Activated T-cell treated with anti-CD3 and anti-CD28 coated beads, Interleukin-2, amount 50 U/mL, for 4 hours (primary cell): ENCODE results near the gene RTTN. TPM values are rescaled to one million over a fixed set of nuclear protein-coding genes. Genes with fewer than 3 reads are reported as not detected.
"Not testable (repeated sequence)": the region's sequence is repeated elsewhere in the genome, so short reads cannot be mapped to it uniquely, and the experiment has no call there.

Experiments
- ATAC-seq, 2 donors: fragments of 200-7000 bp; cut with Tn5 transposase; one replicate each; pipeline ENCODE4 v1.10.0; 2021
- DNase-seq: peaks from one replicate; pipeline ENCODE4 v3.0.0-alpha.2; 2020
- H3K27me3 Mint-ChIP-seq: one replicate; pipeline ENCODE4 v1.8.0; 2021; ENCODE audit warnings: low read depth, mixed read lengths
- H3K36me3 Mint-ChIP-seq: one replicate; pipeline ENCODE4 v1.8.0; 2022; ENCODE audit warnings: mixed read lengths; ENCODE audit not compliant: insufficient read depth
- H3K4me1 Mint-ChIP-seq: one replicate; pipeline ENCODE4 v1.8.0; 2021; ENCODE audit warnings: low read depth, mixed read lengths
- H3K4me3 Mint-ChIP-seq: one replicate; pipeline ENCODE4 v1.8.0; 2021; ENCODE audit warnings: mild to moderate bottlenecking, moderate library complexity, mixed read lengths
- H3K9me3 Mint-ChIP-seq: one replicate; pipeline ENCODE4 v1.8.0; 2021; ENCODE audit warnings: mixed read lengths
- total RNA-seq, 3 donors: library from RNA; stranded (reverse); gene quantifications; one replicate each; pipeline ENCODE4 v1.2.1, GENCODE V29; 2021

The RTTN gene
- total RNA-seq, 3 donors from 2014 or later = 15.1 to 15.6 (median 15.2) TPM

DNA sequence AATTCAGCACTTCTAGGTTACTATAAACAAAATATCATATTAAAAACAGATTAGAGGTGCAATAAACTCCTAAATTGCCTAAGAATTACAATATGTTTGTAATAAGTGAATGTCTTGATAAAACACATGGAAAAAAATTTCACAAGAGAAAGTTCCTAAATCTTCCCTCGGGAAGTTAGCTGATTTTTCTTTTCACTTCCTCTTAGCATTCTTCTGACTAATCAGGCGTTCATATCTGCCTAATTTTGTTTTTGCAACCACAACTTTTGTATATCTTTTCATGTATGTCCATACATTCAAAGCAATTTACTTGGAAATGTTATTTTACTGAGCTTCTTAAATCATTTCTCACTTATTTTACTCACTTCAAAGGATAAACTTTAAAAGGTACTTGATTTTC, 88.5 kb downstream of the RTTN start:
- Mint-ChIP-seq H3K4me3 (no peak overlapping the region), H3K4me1 (no peaks in the 10 kb centered on the region), H3K36me3 (peaks cover 45% of the 10 kb centered on the region), H3K9me3 (no peaks in the 10 kb centered on the region), H3K27me3 (no peaks in the 10 kb centered on the region)
- DNase-seq (no peak), ATAC-seq (no peak)

DNA sequence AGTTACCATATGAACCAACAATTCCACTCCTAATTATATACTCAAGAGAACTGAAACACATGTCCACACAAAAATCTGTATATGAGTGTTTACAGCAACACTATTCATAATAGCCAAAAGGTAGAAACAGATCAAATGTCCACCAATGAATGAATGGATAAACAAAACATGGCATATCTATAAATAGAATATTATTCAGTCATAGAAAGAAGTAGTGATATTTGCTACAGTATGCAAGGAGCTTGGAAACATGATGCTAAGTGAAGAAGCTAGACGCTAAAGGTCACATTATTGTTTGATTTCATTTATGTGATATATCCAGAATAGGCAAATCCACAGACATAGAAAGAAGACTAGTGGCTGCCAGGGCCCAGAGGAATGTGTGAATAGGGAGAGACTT, 92.0 kb downstream of the RTTN start:
- no peaks in the 10 kb centered on the region for H3K4me1 Mint-ChIP-seq
- no peak for ATAC-seq
- H3K27me3 Mint-ChIP-seq = no peaks in the 10 kb centered on the region
- no peak overlapping the region for H3K4me3 Mint-ChIP-seq
- no peaks in the 10 kb centered on the region for H3K9me3 Mint-ChIP-seq
- H3K36me3 Mint-ChIP-seq = peaks cover 42% of the 10 kb centered on the region
- DNase-seq = no peak

DNA sequence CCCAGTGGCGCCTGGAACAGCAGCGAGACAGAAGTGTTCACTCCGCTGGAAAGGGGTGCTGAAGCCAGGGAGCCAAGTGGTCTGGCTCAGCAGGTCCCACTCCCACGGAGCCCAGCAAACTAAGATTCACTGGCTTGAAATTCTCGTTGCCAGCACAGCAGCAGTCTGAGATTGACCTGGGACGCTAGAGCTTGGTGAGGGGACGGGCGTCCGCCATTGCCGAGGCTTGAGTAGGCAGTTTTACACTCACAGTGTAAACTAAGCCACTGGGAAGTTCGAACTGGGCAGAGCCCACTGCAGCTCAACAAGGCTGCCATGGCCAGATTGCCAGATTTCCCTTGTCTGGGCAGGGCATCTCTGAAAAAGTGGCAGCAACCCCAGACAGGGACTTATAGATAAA, 94.8 kb downstream of the RTTN start:
- Mint-ChIP-seq H3K27me3 (no peaks in the 10 kb centered on the region), H3K4me3 (no peak overlapping the region), H3K4me1 (no peaks in the 10 kb centered on the region), H3K36me3 (peaks cover 46% of the 10 kb centered on the region), H3K9me3 (no peaks in the 10 kb centered on the region)
- DNase-seq (no peak), ATAC-seq (no peak)

DNA sequence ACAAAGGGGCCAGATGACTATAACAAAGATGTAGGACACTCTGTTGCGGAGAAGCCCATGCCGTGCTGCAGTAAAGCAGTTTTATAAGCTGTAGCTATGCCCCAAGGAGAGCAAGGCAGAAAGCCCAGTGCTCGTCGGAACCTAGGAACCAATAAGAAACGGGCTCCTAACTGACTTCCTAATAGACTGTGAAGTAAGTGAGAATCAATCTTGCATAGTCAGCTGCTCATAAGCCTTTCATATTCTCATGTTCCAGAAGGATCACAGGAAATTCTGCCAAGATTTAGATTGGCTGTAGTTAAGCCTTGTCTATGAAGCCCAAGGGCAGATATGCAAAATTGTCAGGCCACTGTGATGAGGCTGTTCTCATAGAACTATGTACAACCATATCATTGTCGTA, 98.4 kb downstream of the RTTN start:
- no peak for ATAC-seq

DNA sequence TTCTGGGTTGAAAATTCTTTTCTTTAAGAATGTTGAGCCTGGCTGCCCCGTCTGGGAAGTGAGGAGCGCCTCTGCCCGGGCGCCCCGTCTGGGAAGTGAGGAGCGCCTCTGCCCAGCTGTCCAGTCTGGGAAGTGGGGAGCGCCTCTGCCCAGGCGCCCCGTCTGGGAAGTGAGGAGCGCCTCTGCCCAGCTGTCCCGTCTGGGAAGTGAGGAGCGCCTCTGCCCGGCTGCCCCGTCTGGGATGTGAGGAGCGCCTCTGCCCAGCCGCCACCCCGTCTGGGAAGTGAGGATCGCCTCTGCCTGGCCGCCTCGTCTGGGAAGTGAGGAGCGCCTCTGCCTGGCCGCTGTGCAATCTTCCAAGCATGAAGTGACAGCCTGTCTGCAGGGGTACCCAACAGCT, 102.6 kb downstream of the RTTN start:
- peaks cover 47% of the 10 kb centered on the region for H3K36me3 Mint-ChIP-seq
- DNase-seq, H3K4me1 Mint-ChIP-seq, H3K27me3 Mint-ChIP-seq, H3K4me3 Mint-ChIP-seq, ATAC-seq, H3K9me3 Mint-ChIP-seq: not testable (repeated sequence)

More for the DNA sequence above, 98.4 kb downstream of the RTTN start:
- Mint-ChIP-seq H3K4me3 (no peak overlapping the region), H3K36me3 (peaks cover 54% of the 10 kb centered on the region), H3K4me1 (no peaks in the 10 kb centered on the region), H3K9me3 (no peaks in the 10 kb centered on the region), H3K27me3 (no peaks in the 10 kb centered on the region)
- DNase-seq = no peak

DNA sequence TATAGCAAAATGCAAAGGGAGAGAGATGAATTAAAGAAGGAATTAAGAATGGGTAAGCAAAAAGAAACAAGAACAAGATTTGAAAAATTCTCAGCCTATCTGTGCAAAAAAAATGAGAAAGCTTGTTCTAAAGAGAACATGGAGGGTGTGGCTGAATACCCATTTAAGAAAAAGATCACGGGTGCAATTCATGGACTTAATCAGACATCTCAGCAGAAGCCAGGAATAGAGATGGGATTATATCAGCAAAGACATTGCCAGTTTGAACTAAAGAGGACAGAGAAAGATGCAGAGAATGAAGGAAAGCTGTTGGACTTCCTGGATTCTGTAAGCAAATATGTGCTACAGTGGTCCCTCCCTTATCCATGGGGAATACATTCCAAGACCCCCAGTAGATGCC, 115.6 kb downstream of the RTTN start:
- ATAC-seq (no peak), DNase-seq (no peak)
- H3K4me1 Mint-ChIP-seq = no peaks in the 10 kb centered on the region
- no peaks in the 10 kb centered on the region for H3K27me3 Mint-ChIP-seq
- H3K4me3 Mint-ChIP-seq = no peak overlapping the region
- peaks cover 5% of the 10 kb centered on the region for H3K9me3 Mint-ChIP-seq
- H3K36me3 Mint-ChIP-seq = peaks cover 4% of the 10 kb centered on the region

DNA sequence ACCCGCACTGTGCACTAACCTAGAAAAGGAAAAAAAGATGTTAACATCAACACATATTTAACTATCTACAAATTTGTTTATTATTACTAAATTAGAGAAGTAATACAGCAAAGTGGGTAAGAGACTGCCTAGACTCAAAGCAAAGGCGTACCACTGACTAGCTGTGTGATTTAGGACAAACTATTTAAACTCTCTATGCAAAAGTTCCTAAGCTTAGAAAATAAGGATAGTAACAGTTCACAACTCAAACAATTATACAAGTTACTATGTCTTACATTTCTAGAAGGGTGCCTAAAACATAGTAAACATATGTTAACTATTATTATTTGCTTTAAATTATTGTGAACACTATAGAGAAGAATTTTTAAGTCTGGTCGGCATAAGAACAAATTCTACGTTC, 119.4 kb downstream of the RTTN start:
- Mint-ChIP-seq H3K9me3 (no peaks in the 10 kb centered on the region), H3K4me3 (no peak overlapping the region), H3K36me3 (peaks cover 8% of the 10 kb centered on the region), H3K4me1 (no peaks in the 10 kb centered on the region), H3K27me3 (no peaks in the 10 kb centered on the region)
- ATAC-seq (no peak), DNase-seq (no peak)

DNA sequence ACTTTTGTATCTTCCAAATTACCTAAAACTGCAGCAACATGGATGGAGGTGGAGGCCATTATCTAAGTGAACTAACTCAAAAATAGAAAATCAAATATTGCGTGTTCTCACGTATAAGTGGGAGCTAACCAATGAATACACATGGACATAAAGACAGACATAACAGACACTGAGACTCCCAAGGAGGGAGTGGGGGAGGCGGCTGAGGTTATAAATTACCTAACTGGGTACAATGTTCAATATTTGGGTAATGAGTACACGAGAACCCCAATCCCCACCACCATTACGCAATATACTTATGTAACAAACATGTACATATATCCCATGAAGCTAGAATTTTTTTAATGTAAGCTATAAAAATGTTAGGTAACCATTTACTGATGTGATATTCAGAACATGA, 119.8 kb downstream of the RTTN start:
- Mint-ChIP-seq H3K4me3 (no peak overlapping the region), H3K27me3 (no peaks in the 10 kb centered on the region), H3K9me3 (no peaks in the 10 kb centered on the region), H3K4me1 (no peaks in the 10 kb centered on the region), H3K36me3 (peaks cover 11% of the 10 kb centered on the region)
- ATAC-seq (no peak), DNase-seq (no peak)

DNA sequence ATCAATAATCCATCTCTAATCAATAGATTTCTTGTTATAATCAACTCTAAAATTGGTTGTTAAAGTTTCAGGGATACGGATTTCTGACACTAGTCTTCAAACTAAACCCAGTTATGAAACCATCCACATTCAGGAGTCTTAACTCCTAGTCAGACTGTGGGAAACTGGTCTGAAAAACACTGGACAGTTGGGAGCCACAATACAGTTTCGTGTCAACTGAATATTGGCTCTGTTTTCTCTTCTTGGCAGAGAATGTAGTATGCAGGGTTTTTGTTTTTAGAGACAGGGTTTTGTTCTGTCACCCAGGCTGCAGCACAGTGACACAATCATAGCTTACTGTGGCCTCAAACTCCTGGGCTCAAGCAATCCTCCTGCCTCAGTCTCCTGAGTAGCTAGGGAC, 123.1 kb downstream of the RTTN start:
- peaks cover 14% of the 10 kb centered on the region for H3K36me3 Mint-ChIP-seq
- no peaks in the 10 kb centered on the region for H3K9me3 Mint-ChIP-seq
- DNase-seq (no peak), ATAC-seq (no peak)
- no peaks in the 10 kb centered on the region for H3K27me3 Mint-ChIP-seq
- H3K4me3 Mint-ChIP-seq = no peak overlapping the region
- H3K4me1 Mint-ChIP-seq = no peaks in the 10 kb centered on the region

DNA sequence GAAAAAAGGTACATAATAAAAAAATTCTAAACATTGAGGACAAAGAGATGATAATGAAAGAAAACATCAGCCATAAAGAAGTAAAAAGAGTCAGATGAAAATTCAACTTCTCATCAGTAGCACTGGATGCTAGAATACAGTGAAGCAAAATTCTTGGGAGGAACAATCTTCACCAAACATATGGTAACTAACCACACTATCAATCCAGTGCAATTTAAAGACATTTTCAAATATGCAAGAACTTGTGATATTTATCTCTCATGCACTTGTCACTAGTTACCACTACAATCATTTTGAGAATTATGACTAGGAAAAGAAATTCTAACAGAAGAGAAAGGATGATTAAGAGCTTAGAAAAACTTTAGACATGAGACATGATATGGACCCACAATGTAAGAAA, 127.4 kb downstream of the RTTN start:
- Mint-ChIP-seq H3K4me1 (no peaks in the 10 kb centered on the region), H3K36me3 (peaks cover 29% of the 10 kb centered on the region), H3K4me3 (no peak overlapping the region), H3K9me3 (no peaks in the 10 kb centered on the region), H3K27me3 (no peaks in the 10 kb centered on the region)
- DNase-seq (no peak), ATAC-seq (peak in 1 of 2 donors; percentile 46)

DNA sequence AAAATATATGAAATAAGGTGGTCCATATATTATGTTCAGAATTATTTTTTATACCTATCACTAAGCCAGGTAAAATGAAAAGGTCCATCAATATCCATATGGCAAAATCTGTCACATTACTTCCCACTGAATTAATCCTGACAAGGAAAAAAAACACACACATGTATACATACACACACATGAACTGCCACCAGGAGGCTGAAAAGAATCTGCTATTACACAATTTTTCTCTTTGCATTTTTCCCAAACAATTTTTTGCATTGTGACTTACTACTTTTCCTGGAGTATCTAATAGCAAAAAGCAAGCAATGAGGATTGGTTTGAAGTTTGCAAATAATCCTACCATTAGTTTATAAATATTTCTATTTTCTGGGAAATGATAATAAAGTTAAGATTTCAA, 129.6 kb downstream of the RTTN start:
- DNase-seq = no peak
- no peak overlapping the region for H3K4me3 Mint-ChIP-seq
- no peaks in the 10 kb centered on the region for H3K4me1 Mint-ChIP-seq
- no peaks in the 10 kb centered on the region for H3K27me3 Mint-ChIP-seq
- H3K9me3 Mint-ChIP-seq = no peaks in the 10 kb centered on the region
- H3K36me3 Mint-ChIP-seq = peaks cover 22% of the 10 kb centered on the region
- ATAC-seq = no peak

DNA sequence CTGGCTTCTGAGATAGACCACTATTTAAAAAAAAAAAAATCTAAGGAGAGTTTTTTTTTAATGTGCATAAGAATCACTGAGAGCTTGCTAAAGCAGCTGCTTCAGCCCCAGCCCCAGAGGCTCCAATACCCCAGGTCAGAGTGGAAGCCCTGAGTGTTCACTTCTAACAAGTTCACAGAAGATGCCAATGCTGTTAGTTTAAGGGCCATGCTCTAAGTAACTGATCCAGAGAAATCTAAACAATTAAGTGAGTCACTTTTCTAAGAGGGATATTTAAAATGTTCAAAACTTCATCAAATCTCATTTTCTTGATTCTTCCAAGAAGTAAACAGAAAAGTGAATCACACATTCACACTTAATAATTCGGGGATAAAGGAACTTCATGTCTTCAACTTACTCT, 131.4 kb downstream of the RTTN start:
- Mint-ChIP-seq H3K4me1 (no peaks in the 10 kb centered on the region), H3K27me3 (no peaks in the 10 kb centered on the region), H3K9me3 (no peaks in the 10 kb centered on the region), H3K36me3 (peaks cover 23% of the 10 kb centered on the region), H3K4me3 (no peak overlapping the region)
- ATAC-seq (no peak), DNase-seq (no peak)

DNA sequence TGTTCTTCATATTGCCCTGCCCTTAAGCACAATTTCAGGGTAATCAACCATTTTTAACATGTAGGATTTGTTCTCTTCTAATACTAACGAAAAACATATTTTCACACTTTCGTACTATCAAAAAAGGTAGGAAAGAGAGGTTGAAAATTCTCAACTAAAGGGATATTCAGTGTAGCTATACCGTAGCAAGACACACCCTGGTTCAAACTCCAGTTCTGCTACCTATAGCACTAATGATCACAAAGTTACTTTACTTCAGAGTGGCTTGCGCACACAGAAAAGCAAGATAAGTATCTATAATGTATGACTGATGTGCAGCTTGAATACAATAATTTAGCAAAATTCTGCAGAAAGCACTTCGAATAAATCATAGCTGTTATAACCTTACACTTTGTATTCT, 132.1 kb downstream of the RTTN start:
- H3K36me3 Mint-ChIP-seq = peaks cover 30% of the 10 kb centered on the region
- no peak for DNase-seq

DNA sequence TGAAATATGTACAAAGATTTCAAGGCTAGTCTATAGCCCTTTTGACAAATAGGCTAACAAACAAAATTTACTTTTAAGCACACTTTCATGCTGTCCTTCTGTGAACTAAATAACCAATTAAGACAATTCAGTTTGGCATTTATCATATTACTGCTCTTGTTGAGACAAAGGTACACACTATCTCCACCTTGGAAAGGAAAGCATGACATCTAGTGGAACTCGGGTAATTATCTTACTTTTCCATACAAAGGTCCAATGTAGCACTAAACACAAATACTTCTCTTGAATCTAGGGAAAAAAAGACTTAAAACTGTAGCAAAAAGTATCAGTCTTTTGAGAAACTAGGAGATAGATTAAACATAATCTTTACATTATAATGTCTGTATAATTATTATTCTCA, 132.8 kb downstream of the RTTN start:
- Mint-ChIP-seq H3K9me3 (no peaks in the 10 kb centered on the region), H3K4me1 (no peaks in the 10 kb centered on the region), H3K36me3 (peaks cover 30% of the 10 kb centered on the region), H3K27me3 (no peaks in the 10 kb centered on the region), H3K4me3 (no peak overlapping the region)
- no peak for ATAC-seq
- no peak for DNase-seq

More for the DNA sequence above, 132.1 kb downstream of the RTTN start:
- ATAC-seq = no peak
- Mint-ChIP-seq H3K4me1 (no peaks in the 10 kb centered on the region), H3K27me3 (no peaks in the 10 kb centered on the region), H3K9me3 (no peaks in the 10 kb centered on the region), H3K4me3 (no peak overlapping the region)

DNA sequence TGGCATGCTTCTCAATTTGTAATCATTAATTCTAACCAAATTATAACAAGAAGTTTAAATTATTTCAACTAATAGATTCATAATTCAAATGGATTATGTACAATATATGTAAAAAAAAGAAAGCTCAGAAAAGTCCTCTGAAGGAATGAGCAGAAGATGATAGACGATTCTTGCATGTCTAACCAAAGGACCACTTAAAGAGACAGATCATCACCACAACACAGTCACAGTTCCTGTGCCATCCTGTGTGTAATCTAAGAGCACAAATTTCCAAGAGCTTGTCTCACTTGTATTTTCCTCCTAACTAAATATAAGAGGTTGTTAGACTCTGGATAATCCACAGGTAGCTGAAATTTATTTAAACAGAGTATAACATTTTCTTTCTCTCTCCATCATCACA, 135.5 kb downstream of the RTTN start:
- no peaks in the 10 kb centered on the region for H3K27me3 Mint-ChIP-seq
- no peak overlapping the region for H3K4me3 Mint-ChIP-seq
- H3K4me1 Mint-ChIP-seq = no peaks in the 10 kb centered on the region
- H3K36me3 Mint-ChIP-seq = peaks cover 28% of the 10 kb centered on the region
- no peaks in the 10 kb centered on the region for H3K9me3 Mint-ChIP-seq
- ATAC-seq (no peak), DNase-seq (no peak)

DNA sequence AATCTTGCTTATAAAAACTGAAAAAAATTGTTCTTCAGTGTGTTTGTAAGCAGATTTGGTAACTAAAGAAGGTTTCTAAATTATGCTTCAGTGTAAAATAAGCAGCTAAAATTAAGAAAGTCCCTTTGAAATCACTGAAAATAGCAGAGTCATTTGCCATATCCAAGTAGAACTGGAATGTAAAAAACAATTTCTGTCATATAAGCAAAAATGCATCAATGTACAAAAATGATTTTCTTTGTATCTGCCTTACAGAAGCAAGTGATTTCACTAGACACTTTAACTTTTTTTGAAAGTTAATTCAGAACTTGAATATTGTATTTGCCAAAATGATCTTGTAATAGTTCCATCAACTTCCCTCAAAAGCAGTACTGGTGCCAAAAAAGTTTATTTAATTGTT, 136.1 kb downstream of the RTTN start:
- H3K9me3 Mint-ChIP-seq = no peaks in the 10 kb centered on the region
- no peak overlapping the region for H3K4me3 Mint-ChIP-seq
- H3K4me1 Mint-ChIP-seq = no peaks in the 10 kb centered on the region
- H3K27me3 Mint-ChIP-seq = no peaks in the 10 kb centered on the region
- DNase-seq (no peak), ATAC-seq (no peak)
- H3K36me3 Mint-ChIP-seq = peaks cover 28% of the 10 kb centered on the region
